Measurements from ENCODE around the gene PACC1. TPM values are rescaled to one million over a fixed set of nuclear protein-coding genes. Genes with fewer than 3 reads are reported as not detected.

Gene PACC1
- total and polyA plus RNA-seq, 10 of the 15 experiments (the other 5 are each of a cell fraction or from before 2014, with no cell fraction given) = 16.1 to 29.7 (median 19.3) TPM

DNA sequence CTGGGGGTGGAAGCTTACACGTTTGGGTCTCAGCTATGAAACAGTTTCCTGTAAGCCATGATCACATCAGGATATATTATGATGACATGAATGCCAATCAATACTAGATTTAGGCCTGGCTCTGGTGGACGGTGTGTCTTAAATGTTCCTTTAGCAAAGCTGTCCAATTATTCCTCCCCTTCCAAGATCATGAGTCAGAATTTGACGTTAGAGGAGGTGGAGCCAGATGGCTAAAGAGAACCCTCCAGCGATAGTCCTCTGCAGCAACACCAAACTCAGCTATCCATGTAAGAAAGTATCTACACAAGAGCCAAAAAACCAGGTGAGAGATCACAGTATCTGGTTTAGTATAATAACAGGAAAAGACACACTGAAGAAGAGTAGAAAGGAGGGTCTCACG is 47.8 kb downstream of the PACC1 start:
- SMC1A ChIA-PET (ENCODE audit: uncharacterized antibody, unreplicated experiment) = interaction anchor here (0.6 to 9.0 kb wide), 11 partner anchors 10 to 686 kb away, joined by 3 to 102 read pairs (median 6); no protein-coding TSS in a partner anchor
- H3K27ac ChIP-seq (ENCODE audit: control insufficient read depth, insufficient read depth) = no peak overlapping the region
- no peak overlapping the region for H3K4me3 ChIP-seq
- WGBS (ENCODE audit: insufficient coverage, insufficient replicate concordance, low lambda C conversion rate, missing lambda C conversion rate) = 96% methylated on average over 5 of the region's 5 CpGs
- H3K4me1 ChIP-seq (ENCODE audit: control insufficient read depth, insufficient read depth, low read length) = no peaks in the 10 kb centered on the region
- no TSS peak for BruUV-seq (replicated peaks)
- H3K27me3 ChIP-seq (replicated peaks in 1 of 2; ENCODE audit: control insufficient read depth in 2 of 2, insufficient read depth in 2 of 2, low read length in 1 of 2) = no peaks in the 10 kb centered on the region
- no peak overlapping the region for H2AFZ ChIP-seq (ENCODE audit: control insufficient read depth, low read depth, low read length)
- POLR2A ChIA-PET = no interaction called here
- CTCF ChIA-PET = interaction anchor here (0.7 to 5.1 kb wide), 14 partner anchors 8 to 686 kb away, joined by 3 to 123 read pairs (median 4); partner anchors contain the start of genes DTL and INTS7
- DNase-seq (ENCODE audit: low read depth, low spot score) (no peak), ATAC-seq (no peak), FAIRE-seq (no peak)
- H3K9ac ChIP-seq (ENCODE audit: control insufficient read depth, insufficient read depth, low read length) = no peak overlapping the region
- no peaks in the 10 kb centered on the region for H3K79me2 ChIP-seq (ENCODE audit: control insufficient read depth, insufficient read depth, low read length)
- no peak overlapping the region for H3K4me2 ChIP-seq (ENCODE audit: control insufficient read depth, insufficient read depth)
- no peaks in the 10 kb centered on the region; the same call in 2 of the 3 replicates for H3K9me3 ChIP-seq (replicated peaks; ENCODE audit: control insufficient read depth, insufficient read depth, low read length)
- peaks cover 6 to 26% of the 10 kb centered on the region in 2 experiments for H3K36me3 ChIP-seq (ENCODE audit: control insufficient read depth in 2 of 2, insufficient read depth in 2 of 2, low read length in 1 of 2)
- in situ Hi-C loops (cut with MboI) = loop anchor here (5.0 to 10.0 kb wide), 2 partner anchors 295 to 682 kb away; no protein-coding TSS in a partner anchor
- TF ChIP-seq SPI1 (IDR thresholded peaks at IDR 0.05; ENCODE audit: borderline replicate concordance, insufficient read depth, low read depth, low read length) (no peak), EED (IDR thresholded peaks at IDR 0.05; ENCODE audit: low read depth) (no peak), CHD2 (IDR thresholded peaks at IDR 0.05; ENCODE audit: borderline replicate concordance, low read depth, low read length) (no peak), IKZF2 (IDR thresholded peaks at IDR 0.05) (no peak), POLR2A (IDR thresholded peaks at IDR 0.05; ENCODE audit: low read depth, low read length) (no peak), ETV6 (conservative IDR thresholded peaks at IDR 0.05 in 1 of 2, IDR thresholded peaks at IDR 0.05 in 1 of 2; ENCODE audit: borderline replicate concordance in 1 of 2, low read depth in 1 of 2) (no peak), RBBP5 (conservative IDR thresholded peaks at IDR 0.05) (no peak)
- RAD21 ChIA-PET (ENCODE audit: unreplicated experiment) = interaction anchor here (1.3 to 3.7 kb wide), 4 partner anchors 89 to 686 kb away, joined by 3 to 36 read pairs (median 20); no protein-coding TSS in a partner anchor
- intact Hi-C loops (cut with micrococcal nuclease; ENCODE audit: unreplicated experiment) = no loop called here
- H4K20me1 ChIP-seq (ENCODE audit: control insufficient read depth, insufficient read depth) = no peaks in the 10 kb centered on the region

DNA sequence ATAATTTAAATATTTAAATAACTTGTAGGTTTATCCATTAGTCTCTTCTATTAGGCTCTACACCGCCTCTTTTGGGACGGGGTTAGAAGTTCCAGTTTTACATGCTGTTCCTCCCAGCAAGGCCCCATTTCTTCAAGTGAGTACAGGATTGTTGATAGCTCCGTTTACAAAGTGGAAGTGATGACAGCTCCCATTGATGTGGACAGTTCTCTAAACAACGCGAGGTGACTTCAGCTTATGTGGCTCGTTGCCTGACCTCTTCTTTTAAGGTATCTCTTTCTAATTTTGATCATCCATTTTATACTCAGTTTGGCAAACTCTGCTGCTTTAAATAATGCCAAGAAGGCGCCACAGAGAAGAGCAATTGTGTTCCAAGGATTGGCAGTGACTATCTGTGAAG is 49.7 kb downstream of the PACC1 start:
- ATAC-seq (no peak), DNase-seq (ENCODE audit: low read depth, low spot score) (no peak), FAIRE-seq (no peak)
- POLR2A ChIA-PET = interaction anchor here (0.5 to 1.2 kb wide), 2 partner anchors 14 to 305 kb away, joined by 3 read pairs; no protein-coding TSS in a partner anchor
- Histone ChIP-seq H3K36me3 (ENCODE audit: control insufficient read depth in 2 of 2, insufficient read depth in 2 of 2, low read length in 1 of 2) (peaks cover 7 to 33% of the 10 kb centered on the region in 2 experiments), H3K9ac (ENCODE audit: control insufficient read depth, insufficient read depth, low read length) (no peak overlapping the region), H3K4me1 (ENCODE audit: control insufficient read depth, insufficient read depth, low read length) (no peaks in the 10 kb centered on the region), H2AFZ (ENCODE audit: control insufficient read depth, low read depth, low read length) (no peak overlapping the region), H3K79me2 (ENCODE audit: control insufficient read depth, insufficient read depth, low read length) (no peaks in the 10 kb centered on the region), H3K9me3 (replicated peaks; ENCODE audit: control insufficient read depth, insufficient read depth, low read length) (no peaks in the 10 kb centered on the region; the same call in 2 of the 3 replicates), H3K4me3 (no peak overlapping the region), H3K27ac (ENCODE audit: control insufficient read depth, insufficient read depth) (no peak overlapping the region), H3K4me2 (ENCODE audit: control insufficient read depth, insufficient read depth) (no peak overlapping the region), H3K27me3 (replicated peaks in 1 of 2; ENCODE audit: control insufficient read depth in 2 of 2, insufficient read depth in 2 of 2, low read length in 1 of 2) (no peaks in the 10 kb centered on the region), H4K20me1 (ENCODE audit: control insufficient read depth, insufficient read depth) (no peaks in the 10 kb centered on the region)
- RAD21 ChIA-PET (ENCODE audit: unreplicated experiment) = interaction anchor here (0.8 to 2.9 kb wide), 6 partner anchors 89 to 684 kb away, joined by 3 to 18 read pairs (median 6); no protein-coding TSS in a partner anchor
- 93% methylated on average over 7 of the region's 7 CpGs for WGBS (ENCODE audit: insufficient coverage, insufficient replicate concordance, low lambda C conversion rate, missing lambda C conversion rate)
- CTCF ChIA-PET = interaction anchor here (0.7 to 5.1 kb wide), 11 partner anchors 9 to 686 kb away, joined by 3 to 123 read pairs (median 4); partner anchors contain the start of genes DTL and INTS7
- SMC1A ChIA-PET (ENCODE audit: uncharacterized antibody, unreplicated experiment) = interaction anchor here (0.9 to 9.0 kb wide), 6 partner anchors 9 to 302 kb away, joined by 3 to 102 read pairs (median 8); no protein-coding TSS in a partner anchor
- in situ Hi-C loops (cut with MboI) (loop anchor here (5.0 to 10.0 kb wide), 2 partner anchors 293 to 680 kb away; no protein-coding TSS in a partner anchor), intact Hi-C loops (cut with micrococcal nuclease; ENCODE audit: unreplicated experiment) (no loop called here)
- no TSS peak for BruUV-seq (replicated peaks)
- TF ChIP-seq MEF2A (IDR thresholded peaks at IDR 0.05; ENCODE audit: insufficient read depth, low read depth, low read length) (no peak), SREBF1 (IDR thresholded peaks at IDR 0.05; ENCODE audit: low read length) (no peak), FOXK2 (IDR thresholded peaks at IDR 0.05) (no peak), HDAC2 (IDR thresholded peaks at IDR 0.05) (no peak), STAT3 (IDR thresholded peaks at IDR 0.05; ENCODE audit: low read depth, low read length) (no peak), TCF3 (IDR thresholded peaks at IDR 0.05; ENCODE audit: borderline replicate concordance, insufficient read depth, low read depth, low read length) (no peak), EZH2 (IDR thresholded peaks at IDR 0.05; ENCODE audit: borderline replicate concordance, control insufficient read depth, low read depth, low read length) (no peak)
- TF ChIP-seq, protein P1, sequence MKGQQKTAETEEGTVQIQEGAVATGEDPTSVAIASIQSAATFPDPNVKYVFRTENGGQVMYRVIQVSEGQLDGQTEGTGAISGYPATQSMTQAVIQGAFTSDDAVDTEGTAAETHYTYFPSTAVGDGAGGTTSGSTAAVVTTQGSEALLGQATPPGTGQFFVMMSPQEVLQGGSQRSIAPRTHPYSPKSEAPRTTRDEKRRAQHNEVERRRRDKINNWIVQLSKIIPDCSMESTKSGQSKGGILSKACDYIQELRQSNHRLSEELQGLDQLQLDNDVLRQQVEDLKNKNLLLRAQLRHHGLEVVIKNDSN (IDR thresholded peaks at IDR 0.05; ENCODE audit: borderline replicate concordance, extremely low read length, insufficient read depth, low read depth, low read length) = no peak
